DMS153 treated with DMSO at 0.1 percent for 48 hours (cell line): Measurements from ENCODE around the gene COG2.
"Not testable (repeated sequence)": the region's sequence is repeated elsewhere in the genome, so short reads cannot be mapped to it uniquely, and the experiment has no call there.

ENCODE experiments used
- DNase-seq: peaks from one replicate; lab custom pipeline; 2025; ENCODE audit not compliant: unreplicated experiment; lab: John Stamatoyannopoulos, UW

Gene COG2

GRCh38 chr1:230642263-230642959 lies at the start of gene COG2:
Gene COG2, plus strand, starts transcription at chr1:230642481. Its CDS starts 126 bp downstream, at chr1:230642607.
- DNase-seq = peak; percentile 97

GRCh38 chr1:230592848-230593414 lies 49.4 kb upstream of the COG2 start:
- no peak for DNase-seq

DNA sequence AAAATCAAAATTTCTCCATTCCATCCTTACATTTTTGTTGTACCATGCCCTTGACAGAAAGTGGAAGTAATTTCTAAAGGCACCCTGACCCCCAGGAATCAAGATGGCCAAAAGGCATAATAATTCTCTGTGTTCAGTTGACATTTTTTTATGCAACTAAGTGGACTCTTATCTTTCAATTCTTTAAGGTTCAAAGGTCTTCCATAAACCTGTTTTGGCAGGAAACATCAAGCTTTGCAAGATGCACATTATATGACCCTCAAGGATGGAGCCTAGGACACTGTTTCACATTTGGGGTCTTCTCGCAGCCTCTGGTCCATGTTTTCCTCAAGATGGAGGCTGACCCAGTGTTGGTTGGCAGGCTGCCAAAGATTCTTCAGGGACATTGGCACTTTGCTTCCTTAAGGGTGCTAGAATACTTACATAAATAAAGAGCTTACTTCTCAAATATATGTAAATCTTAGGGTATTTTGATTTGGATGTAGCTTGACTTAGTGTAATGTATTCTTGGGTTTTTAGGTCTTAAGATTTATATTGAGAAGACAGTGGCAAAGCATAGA lies 48.0 kb upstream of the COG2 start:
- DNase-seq = no peak

GRCh38 chr1:230595181-230595580 lies 47.1 kb upstream of the COG2 start:
- DNase-seq = no peak

DNA sequence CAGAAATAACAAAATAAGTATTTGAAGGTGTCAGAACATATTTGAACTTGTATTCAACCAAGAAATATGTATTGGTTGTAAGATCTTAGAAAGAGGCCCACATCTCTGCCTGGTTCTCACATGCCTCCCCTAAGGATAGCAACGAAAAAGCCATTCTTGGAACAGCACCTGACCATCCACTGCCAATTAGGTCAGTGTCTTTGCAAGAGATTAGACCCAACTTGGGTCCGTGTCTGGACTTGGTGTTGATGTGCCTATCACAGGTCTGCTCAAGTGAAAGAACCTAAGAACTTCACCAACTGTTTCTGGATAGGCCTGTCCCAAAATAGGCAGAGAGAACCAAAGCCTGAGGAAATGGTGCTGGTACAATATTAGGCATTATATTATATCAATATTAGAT lies 46.0 kb upstream of the COG2 start:
- DNase-seq = no peak

DNA sequence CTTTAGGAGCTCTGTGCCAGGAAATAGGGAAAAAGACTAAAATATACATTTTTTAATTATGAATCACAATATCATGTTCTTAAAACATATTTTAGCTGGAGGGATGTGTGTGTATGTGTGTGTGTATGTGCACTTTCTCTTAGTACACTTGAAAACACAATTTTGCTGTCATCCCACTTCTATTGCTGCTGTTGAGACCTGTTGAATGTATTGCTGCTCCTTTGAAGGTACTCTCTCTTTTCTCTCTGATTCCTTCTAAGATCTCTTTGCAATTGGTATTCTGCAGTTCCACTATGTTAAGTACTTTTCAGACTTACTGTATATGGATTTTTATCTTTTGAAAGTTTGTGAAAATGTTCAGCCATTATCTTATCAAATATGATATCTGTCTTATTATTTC lies 43.5 kb upstream of the COG2 start:
- DNase-seq = no peak

- no peak for DNase-seq
Measured at GRCh38 chr1:230599926-230600656, 42.2 kb upstream of the COG2 start.

- DNase-seq = not testable (repeated sequence)
Measured at GRCh38 chr1:230600657-230601400, 41.5 kb upstream of the COG2 start.

GRCh38 chr1:230609208-230609607 lies 33.1 kb upstream of the COG2 start:
- DNase-seq = no peak

DNA sequence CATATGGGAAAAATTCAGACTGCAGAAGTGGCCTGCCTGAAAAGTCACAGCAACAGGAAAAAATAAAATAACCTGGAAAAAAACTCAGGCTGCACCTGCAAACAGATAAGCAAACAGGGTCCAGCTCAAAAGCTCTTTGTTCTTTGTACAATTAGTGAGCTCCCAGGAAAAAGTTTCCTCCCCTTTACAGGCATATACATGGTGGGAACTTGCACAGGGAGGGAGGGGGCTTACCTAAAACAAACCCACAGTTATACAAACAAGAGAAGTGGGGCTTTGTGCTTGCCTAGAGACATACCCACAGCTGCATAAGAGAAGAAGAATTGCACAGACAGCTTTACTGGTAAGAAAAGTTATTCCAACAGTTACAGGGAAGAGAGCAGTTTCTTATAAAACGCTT lies 31.7 kb upstream of the COG2 start:
- DNase-seq = no peak

DNA sequence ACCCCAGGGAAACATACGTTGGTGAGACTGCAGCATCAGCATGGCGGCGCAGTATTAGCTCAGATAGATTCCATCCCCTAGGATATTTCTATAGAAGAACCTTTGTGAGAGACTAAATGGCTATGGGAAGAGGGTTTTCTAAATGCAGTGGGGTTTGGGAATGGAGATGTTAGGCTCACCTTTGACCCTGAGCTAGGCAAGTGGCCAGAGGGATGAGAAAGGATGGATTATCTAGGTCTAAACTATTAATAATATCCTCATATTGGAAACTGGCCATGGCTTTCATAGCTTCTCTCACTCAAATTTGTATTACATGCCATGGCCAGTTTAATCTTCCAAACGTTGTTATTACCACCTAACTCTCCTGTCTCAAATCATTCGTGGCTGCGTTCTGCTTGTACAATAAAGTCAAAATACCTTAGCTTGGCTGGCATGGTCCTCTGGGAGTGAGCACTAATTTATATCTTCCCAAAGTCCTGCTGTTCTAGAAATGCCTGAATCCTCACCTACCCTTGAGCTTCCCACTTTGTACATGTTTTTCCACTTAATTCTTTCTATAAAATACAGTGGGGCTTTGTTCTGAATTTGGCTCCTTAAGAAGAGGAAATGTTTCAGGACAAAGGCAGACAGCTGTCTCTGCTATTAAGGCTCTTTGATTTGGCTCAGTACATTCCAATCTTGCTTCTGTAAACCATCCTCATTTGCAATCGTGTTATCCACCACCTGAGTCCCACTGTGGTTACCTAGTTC lies 31.0 kb upstream of the COG2 start:
- DNase-seq = no peak

DNA sequence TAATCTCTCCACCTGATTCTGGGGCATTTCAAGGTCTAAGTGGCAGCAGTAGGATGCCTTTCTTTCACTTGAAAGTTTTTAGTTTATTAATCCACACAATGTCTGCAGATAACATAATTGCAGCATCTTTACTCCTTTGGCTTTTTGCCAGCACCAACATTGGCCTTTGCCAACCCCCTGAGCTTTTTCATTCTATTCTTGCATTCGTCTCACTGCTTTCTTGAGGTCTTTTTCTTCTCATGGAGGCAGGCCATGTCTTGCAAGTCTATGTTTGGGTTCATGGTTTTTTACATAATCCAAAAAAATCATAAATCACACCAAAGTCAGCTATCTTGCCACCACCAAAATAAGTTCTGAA lies 30.4 kb upstream of the COG2 start:
- no peak for DNase-seq

GRCh38 chr1:230612651-230613050 lies 29.6 kb upstream of the COG2 start:
- DNase-seq = no peak

GRCh38 chr1:230614121-230614520 lies 28.2 kb upstream of the COG2 start:
- no peak for DNase-seq

DNA sequence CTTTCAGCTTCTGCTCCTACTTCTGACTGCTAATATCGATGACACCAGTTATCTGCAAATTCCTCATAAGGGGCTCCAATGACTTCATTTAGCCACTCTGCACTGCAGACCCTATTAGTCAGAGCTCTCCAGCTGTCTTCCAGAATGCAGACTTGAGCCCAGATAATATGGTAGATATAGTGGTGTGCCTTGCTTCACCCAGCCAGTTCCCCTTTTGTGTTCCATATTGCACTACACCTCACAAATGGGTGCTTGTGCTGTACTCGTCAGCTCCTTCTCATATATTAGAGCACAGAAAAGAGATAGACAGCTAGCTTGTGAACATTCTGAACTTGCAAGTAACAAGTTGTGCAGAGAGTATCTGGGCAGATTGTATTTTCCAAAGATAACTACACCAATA lies 23.7 kb upstream of the COG2 start:
- DNase-seq = no peak

DNA sequence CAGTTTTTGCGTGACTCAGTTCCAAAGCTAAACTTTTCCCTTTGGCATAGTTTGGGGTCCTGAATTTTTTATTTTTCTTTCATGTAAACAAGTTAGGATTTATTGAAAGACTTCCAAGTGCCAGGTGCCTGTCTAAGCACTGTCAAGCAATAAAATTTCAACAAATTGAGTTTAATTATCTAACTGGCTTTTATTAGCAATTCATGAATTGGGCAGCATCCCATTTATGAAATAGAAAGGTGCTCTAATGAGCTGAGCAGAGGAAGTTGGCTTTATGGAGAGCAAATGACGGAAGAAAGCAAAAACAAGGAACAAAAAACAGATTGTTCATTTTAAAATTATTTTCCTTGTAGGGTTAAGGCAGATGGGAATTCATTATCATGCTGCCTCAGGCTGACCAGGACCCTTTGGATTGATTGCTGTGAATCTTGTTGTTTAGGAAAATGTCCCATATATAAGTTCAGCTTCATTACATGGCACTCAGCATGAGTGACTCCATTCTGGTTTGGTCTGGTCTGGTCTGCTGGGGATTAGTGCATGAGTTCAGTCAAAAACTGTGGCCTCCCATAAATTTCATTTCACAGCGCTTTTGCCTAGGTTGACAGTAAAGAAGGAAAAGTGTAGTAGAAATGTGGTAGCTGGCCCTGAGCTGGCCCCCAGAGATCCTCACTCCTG lies 21.5 kb upstream of the COG2 start:
- no peak for DNase-seq

DNA sequence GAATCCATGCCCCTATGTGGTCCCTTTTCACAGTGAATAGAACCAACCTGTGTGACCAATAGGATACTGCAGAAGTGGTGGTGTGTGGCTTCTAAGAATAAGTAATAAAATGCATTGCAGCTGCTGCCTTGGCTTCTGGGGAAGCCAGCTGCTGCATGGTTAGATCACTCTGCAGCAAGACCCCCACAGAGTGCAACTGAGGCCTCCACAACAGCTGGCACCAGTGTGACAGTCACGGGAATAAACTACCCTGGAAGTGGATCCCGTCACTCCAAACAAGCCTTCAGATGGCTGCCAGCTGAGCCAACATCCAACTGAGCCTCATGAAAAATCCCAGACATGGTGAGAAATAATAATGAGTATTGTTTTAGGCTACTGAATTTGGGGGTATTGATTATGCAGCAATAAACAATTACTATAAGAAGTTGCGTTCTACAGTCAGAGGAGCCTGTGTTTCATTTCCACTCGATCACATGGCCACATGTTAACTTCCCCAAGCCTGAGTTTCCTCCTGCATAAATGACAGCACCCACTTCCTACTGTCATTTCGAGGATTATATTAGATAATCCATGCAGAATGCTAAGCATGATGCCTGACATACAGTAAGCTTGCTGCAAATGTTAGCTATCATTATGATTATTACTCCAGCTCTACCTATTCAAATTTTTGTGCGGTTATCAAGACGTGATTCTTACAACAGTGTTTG lies 20.8 kb upstream of the COG2 start:
- DNase-seq = no peak

DNA sequence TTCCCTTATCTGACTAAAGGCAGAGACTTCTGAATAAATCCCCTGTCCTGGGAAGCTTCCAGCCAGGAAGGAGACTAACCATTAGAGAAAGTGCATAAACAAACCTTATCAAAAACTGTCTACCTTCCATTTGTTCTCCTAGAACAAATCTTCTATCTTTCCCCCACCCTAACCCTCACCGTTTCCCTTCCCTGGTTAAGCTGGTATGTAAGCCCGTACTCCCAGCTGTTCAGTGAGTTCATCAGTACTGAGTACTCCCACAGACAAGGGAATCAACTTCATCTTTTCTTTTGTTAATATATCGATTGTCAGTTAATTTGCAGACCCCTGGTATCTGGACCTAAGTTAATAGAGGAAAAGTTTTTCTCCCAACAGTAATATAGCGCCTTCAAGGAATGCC lies 20.1 kb upstream of the COG2 start:
- DNase-seq = no peak

DNA sequence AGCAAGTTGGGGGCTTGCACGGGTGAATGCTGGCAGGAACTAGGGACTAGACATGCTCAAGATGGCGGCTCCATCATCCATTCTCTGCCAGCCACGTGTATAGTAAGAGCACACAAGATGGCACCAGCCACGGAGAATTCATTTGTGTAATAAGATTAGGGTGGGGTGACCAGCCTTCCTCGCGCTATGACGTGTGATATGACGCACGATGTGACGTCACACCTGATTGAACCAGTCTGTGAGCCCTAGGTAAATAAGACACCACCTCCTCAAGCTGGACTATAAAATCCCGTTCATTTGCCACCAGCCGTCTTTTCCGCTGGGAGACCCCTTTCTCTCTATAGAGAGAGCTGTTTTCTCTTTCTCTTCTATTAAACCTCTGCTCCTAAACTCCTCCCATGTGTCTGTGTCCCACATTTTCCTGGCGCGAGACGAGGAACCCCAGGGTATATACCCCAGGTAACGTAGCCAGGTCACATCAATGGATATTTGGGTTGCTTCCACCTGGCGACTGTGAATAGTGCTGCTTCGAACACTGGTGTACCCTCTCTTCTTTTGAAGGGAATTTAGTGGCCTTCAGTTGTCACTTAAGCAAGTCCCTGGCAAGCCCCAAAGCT lies 18.1 kb upstream of the COG2 start:
- DNase-seq = no peak
